Activated CD8-positive, alpha-beta T cell treated with anti-CD3 and anti-CD28 coated beads for 36 hours (primary cell): ENCODE results near the gene TNS1. TPM values are rescaled to one million over a fixed set of nuclear protein-coding genes. Genes with fewer than 3 reads are reported as not detected.
A peak's percentile ranks its signal among the peaks of the same experiment; 100 is the strongest.

Experiments used
- ATAC-seq: fragments of 200-7000 bp; cut with Tn5 transposase; one replicate; pipeline ENCODE4 v1.10.0; 2021; ENCODE audit warnings: mild to moderate bottlenecking, moderate library complexity
- CTCF ChIA-PET: fragments of 350-600 bp; sonication (Branson Sonifier 250); formaldehyde crosslinking; loops from one replicate; lab custom pipeline; 2021; ENCODE audit warnings: antibody characterized with exemption; lab: Charles Lee
- POLR2A ChIA-PET: fragments of 350-600 bp; sonication (Branson Sonifier 250); formaldehyde crosslinking; loops from one replicate; lab custom pipeline; 2021; ENCODE audit warnings: antibody characterized with exemption; lab: Charles Lee
- DNase-seq: peaks from one replicate; pipeline ENCODE4 v3.0.0-alpha.2; 2020
- H3K27ac Mint-ChIP-seq: one replicate; pipeline ENCODE4 v1.8.0; 2021; ENCODE audit warnings: mild to moderate bottlenecking, mixed read lengths
- H3K27me3 Mint-ChIP-seq: one replicate; pipeline ENCODE4 v1.8.0; 2021; ENCODE audit warnings: mixed read lengths
- H3K36me3 Mint-ChIP-seq: one replicate; pipeline ENCODE4 v1.8.0; 2021; ENCODE audit warnings: low read depth, mixed read lengths
- H3K4me1 Mint-ChIP-seq: one replicate; pipeline ENCODE4 v1.8.0; 2021; ENCODE audit warnings: low read depth, mixed read lengths
- H3K4me3 Mint-ChIP-seq: one replicate; pipeline ENCODE4 v1.8.0; 2021; ENCODE audit warnings: mild to moderate bottlenecking, moderate library complexity, mixed read lengths
- H3K9me3 Mint-ChIP-seq: one replicate; pipeline ENCODE4 v1.8.0; 2021; ENCODE audit warnings: mixed read lengths
- CTCF ChIP-seq: fragments of 200-600 bp; IDR thresholded peaks from one replicate; pipeline ENCODE4 v1.8.0; 2022; ENCODE audit warnings: antibody characterized with exemption, mild to moderate bottlenecking
- intact Hi-C: fragments of 100-400 bp; cut with micrococcal nuclease; formaldehyde crosslinking; loops from one replicate; pipeline ENCODE4 v1.10.0; 2022
- total RNA-seq, 2 experiments: library from RNA; stranded (reverse); gene quantifications; one replicate each; pipeline ENCODE4 v1.2.3, GENCODE V29; 2021

Gene TNS1
- total RNA-seq, 2 experiments from 2014 or later, result 1.8 to 2.0 TPM

- Mint-ChIP-seq H3K27ac (no peak overlapping the region), H3K4me3 (no peak overlapping the region), H3K9me3 (no peaks in the 10 kb centered on the region), H3K4me1 (peaks cover 5% of the 10 kb centered on the region), H3K36me3 (no peaks in the 10 kb centered on the region), H3K27me3 (no peaks in the 10 kb centered on the region)
- POLR2A ChIA-PET, result no interaction called here
- no peak for DNase-seq
- TF ChIP-seq CTCF, result no peak
- ATAC-seq, result no peak
- intact Hi-C loops, result no loop called here
- CTCF ChIA-PET, result interaction anchor here (1.2 to 1.6 kb wide), 3 partner anchors 8 to 196 kb away, joined by 3 to 14 read pairs (median 7); no protein-coding TSS in a partner anchor
Measured at GRCh38 chr2:217793566-217794132, 209.1 kb downstream of the TNS1 start.

DNA sequence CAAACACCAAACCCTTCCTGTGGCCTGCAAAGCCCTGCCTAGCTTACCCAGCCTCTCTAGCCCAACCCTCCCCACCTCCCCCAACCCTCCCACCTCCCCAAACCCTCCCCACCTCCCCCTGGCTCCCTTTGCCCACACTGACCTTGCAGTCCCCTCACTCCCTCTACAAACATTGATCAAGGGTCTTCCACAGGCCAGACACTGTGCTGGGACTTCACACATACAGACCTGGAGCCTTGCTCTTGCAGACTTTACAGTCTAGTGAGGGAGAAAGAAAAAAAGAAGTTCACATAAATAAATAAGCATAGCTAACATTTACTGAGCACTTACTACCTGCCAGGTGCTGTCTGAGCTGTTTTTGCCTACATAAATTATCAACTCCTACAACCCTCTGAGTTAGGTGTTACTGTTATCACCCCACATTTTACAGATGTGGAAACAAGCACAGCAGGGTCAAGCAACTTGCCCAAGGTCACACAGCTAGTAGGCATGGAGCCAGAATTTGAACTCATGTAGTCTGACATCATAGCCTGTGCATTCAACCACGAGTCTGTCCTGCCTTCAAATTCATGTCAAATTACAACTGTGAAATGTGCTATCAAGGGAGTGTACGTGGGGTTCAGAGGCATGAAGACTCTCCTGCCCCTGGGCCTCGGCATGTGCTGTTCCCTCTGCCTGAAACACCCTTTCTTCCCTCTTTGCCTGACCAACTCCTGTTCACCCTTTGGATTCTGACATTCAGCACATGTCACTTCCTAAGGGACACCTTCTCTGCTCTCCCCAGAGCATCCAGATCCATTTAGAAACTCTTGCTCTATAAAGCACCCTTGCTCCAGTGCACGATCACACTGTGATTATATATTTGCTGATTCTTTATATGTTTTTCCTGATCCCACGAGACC is 209.9 kb downstream of the TNS1 start:
- Mint-ChIP-seq H3K27me3 (no peaks in the 10 kb centered on the region), H3K36me3 (no peaks in the 10 kb centered on the region), H3K9me3 (no peaks in the 10 kb centered on the region), H3K4me3 (no peak overlapping the region), H3K27ac (no peak overlapping the region), H3K4me1 (peaks cover 5% of the 10 kb centered on the region)
- TF ChIP-seq CTCF, result no peak
- ATAC-seq (no peak), DNase-seq (no peak)
- POLR2A ChIA-PET, result no interaction called here
- intact Hi-C loops, result no loop called here
- CTCF ChIA-PET, result interaction anchor here (0.7 to 9.0 kb wide), 7 partner anchors 15 to 248 kb away, joined by 3 to 188 read pairs (median 35); no protein-coding TSS in a partner anchor

- peaks cover 5% of the 10 kb centered on the region for H3K4me1 Mint-ChIP-seq
Measured at GRCh38 chr2:217791551-217791950, 211.2 kb downstream of the TNS1 start.

GRCh38 chr2:217790681-217791392 is 212.0 kb downstream of the TNS1 start:
- H3K4me1 Mint-ChIP-seq, result peaks cover 5% of the 10 kb centered on the region
- DNase-seq (no peak), ATAC-seq (peak; percentile 18)
- peak overlapping the region; percentile 74 for H3K4me3 Mint-ChIP-seq
- CTCF ChIA-PET, result interaction anchor here (1.0 to 9.0 kb wide), 12 partner anchors 8 to 280 kb away, joined by 3 to 188 read pairs (median 10); partner anchors contain the start of gene RUFY4
- POLR2A ChIA-PET, result interaction anchor here (0.7 to 1.6 kb wide), 2 partner anchors 13 to 130 kb away, joined by 3 to 4 read pairs; no protein-coding TSS in a partner anchor
- H3K9me3 Mint-ChIP-seq, result no peaks in the 10 kb centered on the region
- H3K36me3 Mint-ChIP-seq, result no peaks in the 10 kb centered on the region
- H3K27me3 Mint-ChIP-seq, result no peaks in the 10 kb centered on the region
- peak overlapping the region; percentile 50 for H3K27ac Mint-ChIP-seq
- intact Hi-C loops, result no loop called here
- no peak for TF ChIP-seq CTCF

More at GRCh38 chr2:217791551-217791950, 211.2 kb downstream of the TNS1 start:
- no peak for ATAC-seq
- Mint-ChIP-seq H3K36me3 (no peaks in the 10 kb centered on the region), H3K9me3 (no peaks in the 10 kb centered on the region), H3K27ac (no peak overlapping the region), H3K27me3 (no peaks in the 10 kb centered on the region), H3K4me3 (no peak overlapping the region)
- ChIA-PET CTCF (interaction anchor here (0.8 to 9.0 kb wide), 8 partner anchors 14 to 277 kb away, joined by 3 to 188 read pairs (median 24); partner anchors contain the start of gene RUFY4), POLR2A (no interaction called here)
- no peak for TF ChIP-seq CTCF
- DNase-seq, result no peak
- intact Hi-C loops, result no loop called here
